ENCODE measurements around the gene CDH13. TPM values are rescaled to one million over a fixed set of nuclear protein-coding genes. Genes with fewer than 3 reads are reported as not detected.

The CDH13 gene
- total RNA-seq, 2 experiments from 2014 or later = not detected

- ChIA-PET POLR2A (no interaction called here), CTCF (no interaction called here)
- ATAC-seq = no peak
- H3K36me3 Mint-ChIP-seq (ENCODE audit: low read depth) = no peaks in the 10 kb centered on the region
- no peak overlapping the region for H3K4me3 Mint-ChIP-seq
- intact Hi-C loops (cut with DNase I, micrococcal nuclease) = no loop called here
- no peak for DNase-seq
- no peak overlapping the region for H3K27ac Mint-ChIP-seq
- H3K4me1 Mint-ChIP-seq = no peaks in the 10 kb centered on the region
- peaks cover 1% of the 10 kb centered on the region for H3K27me3 Mint-ChIP-seq
- peaks cover 1% of the 10 kb centered on the region for H3K9me3 Mint-ChIP-seq (ENCODE audit: low read depth)
Observed at GRCh38 chr16:82972331-82972919, 345.7 kb downstream of the CDH13 start.

GRCh38 chr16:82979406-82980111 lies 352.8 kb downstream of the CDH13 start:
- ChIA-PET POLR2A (no interaction called here), CTCF (no interaction called here)
- Mint-ChIP-seq H3K9me3 (ENCODE audit: low read depth) (peaks cover 9% of the 10 kb centered on the region), H3K27ac (no peak overlapping the region), H3K27me3 (peaks cover 13% of the 10 kb centered on the region), H3K36me3 (ENCODE audit: low read depth) (no peaks in the 10 kb centered on the region), H3K4me1 (no peaks in the 10 kb centered on the region), H3K4me3 (no peak overlapping the region)
- no peak for DNase-seq
- ATAC-seq = no peak
- intact Hi-C loops (cut with DNase I, micrococcal nuclease) = no loop called here

- Mint-ChIP-seq H3K36me3 (ENCODE audit: low read depth) (no peaks in the 10 kb centered on the region), H3K27me3 (peaks cover 13% of the 10 kb centered on the region), H3K4me3 (no peak overlapping the region), H3K4me1 (no peaks in the 10 kb centered on the region), H3K9me3 (ENCODE audit: low read depth) (peaks cover 9% of the 10 kb centered on the region), H3K27ac (no peak overlapping the region)
- ChIA-PET POLR2A (no interaction called here), CTCF (interaction anchor here (0.6 kb wide), 1 partner anchor 95 kb away, joined by 3 read pairs; no protein-coding TSS in a partner anchor)
- DNase-seq (no peak), ATAC-seq (no peak)
- intact Hi-C loops (cut with DNase I, micrococcal nuclease) = no loop called here
Observed at GRCh38 chr16:82980810-82981209, 354.0 kb downstream of the CDH13 start.

- no peaks in the 10 kb centered on the region for H3K9me3 Mint-ChIP-seq (ENCODE audit: low read depth)
- ATAC-seq = no peak
- CTCF ChIA-PET = no interaction called here
- H3K27me3 Mint-ChIP-seq = peaks cover 4% of the 10 kb centered on the region
- intact Hi-C loops (cut with DNase I, micrococcal nuclease) = loop anchor here in 1 of 2 experiments (5.0 kb wide), 1 partner anchor 50 kb away; no protein-coding TSS in a partner anchor
- H3K4me3 Mint-ChIP-seq = no peak overlapping the region
- no peak overlapping the region for H3K27ac Mint-ChIP-seq
- no peaks in the 10 kb centered on the region for H3K36me3 Mint-ChIP-seq (ENCODE audit: low read depth)
- H3K4me1 Mint-ChIP-seq = no peaks in the 10 kb centered on the region
- no peak for DNase-seq
- POLR2A ChIA-PET = no interaction called here
Observed at GRCh38 chr16:82987767-82988166, 361.0 kb downstream of the CDH13 start.

GRCh38 chr16:82990155-82990554 lies 363.4 kb downstream of the CDH13 start:
- intact Hi-C loops (cut with DNase I, micrococcal nuclease) = no loop called here

GRCh38 chr16:82991410-82991809 lies 364.6 kb downstream of the CDH13 start:
- Mint-ChIP-seq H3K27ac (no peak overlapping the region), H3K27me3 (no peaks in the 10 kb centered on the region), H3K4me3 (no peak overlapping the region), H3K9me3 (ENCODE audit: low read depth) (no peaks in the 10 kb centered on the region), H3K4me1 (no peaks in the 10 kb centered on the region), H3K36me3 (ENCODE audit: low read depth) (no peaks in the 10 kb centered on the region)
- intact Hi-C loops (cut with DNase I, micrococcal nuclease) = no loop called here
- DNase-seq (no peak), ATAC-seq (no peak)
- ChIA-PET CTCF (no interaction called here), POLR2A (no interaction called here)

More at GRCh38 chr16:82990155-82990554, 363.4 kb downstream of the CDH13 start:
- ATAC-seq = no peak
- Mint-ChIP-seq H3K27ac (no peak overlapping the region), H3K4me1 (no peaks in the 10 kb centered on the region), H3K36me3 (ENCODE audit: low read depth) (no peaks in the 10 kb centered on the region), H3K27me3 (no peaks in the 10 kb centered on the region), H3K4me3 (no peak overlapping the region), H3K9me3 (ENCODE audit: low read depth) (no peaks in the 10 kb centered on the region)
- ChIA-PET POLR2A (no interaction called here), CTCF (no interaction called here)
- DNase-seq = no peak

- POLR2A ChIA-PET = no interaction called here
- ATAC-seq = no peak
- no peak overlapping the region for H3K27ac Mint-ChIP-seq
Observed at GRCh38 chr16:82991966-82992675, 365.4 kb downstream of the CDH13 start.

GRCh38 chr16:82992786-82993185 lies 366.0 kb downstream of the CDH13 start:
- Mint-ChIP-seq H3K4me3 (no peak overlapping the region), H3K27me3 (no peaks in the 10 kb centered on the region), H3K4me1 (no peaks in the 10 kb centered on the region), H3K9me3 (ENCODE audit: low read depth) (no peaks in the 10 kb centered on the region), H3K27ac (no peak overlapping the region), H3K36me3 (ENCODE audit: low read depth) (no peaks in the 10 kb centered on the region)
- intact Hi-C loops (cut with DNase I, micrococcal nuclease) = no loop called here
- ChIA-PET CTCF (no interaction called here), POLR2A (no interaction called here)
- DNase-seq (no peak), ATAC-seq (no peak)

More at GRCh38 chr16:82991966-82992675, 365.4 kb downstream of the CDH13 start:
- no peaks in the 10 kb centered on the region for H3K9me3 Mint-ChIP-seq (ENCODE audit: low read depth)
- no peak overlapping the region for H3K4me3 Mint-ChIP-seq
- H3K4me1 Mint-ChIP-seq = no peaks in the 10 kb centered on the region
- no peaks in the 10 kb centered on the region for H3K27me3 Mint-ChIP-seq
- CTCF ChIA-PET = no interaction called here
- DNase-seq = no peak
- intact Hi-C loops (cut with DNase I, micrococcal nuclease) = no loop called here
- H3K36me3 Mint-ChIP-seq (ENCODE audit: low read depth) = no peaks in the 10 kb centered on the region

GRCh38 chr16:82993415-82993814 lies 366.6 kb downstream of the CDH13 start:
- H3K27ac Mint-ChIP-seq = no peak overlapping the region
- DNase-seq (no peak), ATAC-seq (no peak)
- ChIA-PET POLR2A (no interaction called here), CTCF (no interaction called here)
- no peaks in the 10 kb centered on the region for H3K36me3 Mint-ChIP-seq (ENCODE audit: low read depth)
- no peaks in the 10 kb centered on the region for H3K4me1 Mint-ChIP-seq
- no peaks in the 10 kb centered on the region for H3K27me3 Mint-ChIP-seq
- H3K4me3 Mint-ChIP-seq = no peak overlapping the region
- intact Hi-C loops (cut with DNase I, micrococcal nuclease) = no loop called here
- H3K9me3 Mint-ChIP-seq (ENCODE audit: low read depth) = no peaks in the 10 kb centered on the region

GRCh38 chr16:82993926-82994325 lies 367.2 kb downstream of the CDH13 start:
- no peaks in the 10 kb centered on the region for H3K4me1 Mint-ChIP-seq
- intact Hi-C loops (cut with DNase I, micrococcal nuclease) = no loop called here
- DNase-seq (no peak), ATAC-seq (no peak)
- H3K9me3 Mint-ChIP-seq (ENCODE audit: low read depth) = no peaks in the 10 kb centered on the region
- no peak overlapping the region for H3K27ac Mint-ChIP-seq
- no peak overlapping the region for H3K4me3 Mint-ChIP-seq
- ChIA-PET POLR2A (no interaction called here), CTCF (no interaction called here)
- no peaks in the 10 kb centered on the region for H3K36me3 Mint-ChIP-seq (ENCODE audit: low read depth)
- H3K27me3 Mint-ChIP-seq = no peaks in the 10 kb centered on the region

- ChIA-PET POLR2A (no interaction called here), CTCF (no interaction called here)
Observed at GRCh38 chr16:82995286-82995923, 368.6 kb downstream of the CDH13 start.

More at GRCh38 chr16:82995286-82995923, 368.6 kb downstream of the CDH13 start:
- intact Hi-C loops (cut with DNase I, micrococcal nuclease) = no loop called here
- Mint-ChIP-seq H3K4me1 (no peaks in the 10 kb centered on the region), H3K27me3 (no peaks in the 10 kb centered on the region), H3K9me3 (ENCODE audit: low read depth) (no peaks in the 10 kb centered on the region), H3K4me3 (no peak overlapping the region), H3K27ac (no peak overlapping the region), H3K36me3 (ENCODE audit: low read depth) (no peaks in the 10 kb centered on the region)
- no peak for ATAC-seq
- no peak for DNase-seq
